HCT116 (cell line): ENCODE data around the gene OGFOD2.

Experiments
- EZH2 ChIP-seq: fragments of 200-600 bp; sonication (generic); IDR thresholded peaks from 2 replicates; pipeline ENCODE4 v1.6.1; 2017; ENCODE audit warnings: antibody characterized with exemption, mixed run types
- POLR2A ChIP-seq: IDR thresholded peaks from 2 replicates; pipeline ENCODE4 v1.7.0; 2011; ENCODE audit warnings: borderline replicate concordance; ENCODE audit not compliant: insufficient read depth, insufficient read length; ENCODE audit errors: extremely low read depth
- POLR2AphosphoS5 ChIP-seq: IDR thresholded peaks from 2 replicates; pipeline ENCODE4 v1.6.1; 2011; ENCODE audit warnings: mild to moderate bottlenecking, low read depth, low read length, moderate library complexity
- RAD21 ChIP-seq: IDR thresholded peaks from 2 replicates; pipeline ENCODE4 v1.6.1; 2012; ENCODE audit warnings: low read depth, mild to moderate bottlenecking
- SIN3A ChIP-seq: IDR thresholded peaks from 2 replicates; pipeline ENCODE4 v1.6.1; 2012; ENCODE audit warnings: low read depth
- SP1 ChIP-seq: IDR thresholded peaks from 2 replicates; pipeline ENCODE4 v1.6.1; 2012; ENCODE audit warnings: low read depth
- TCF7L2 ChIP-seq: IDR thresholded peaks from 2 replicates; pipeline ENCODE4 v1.7.0; 2011; ENCODE audit warnings: borderline replicate concordance, inconsistent platforms; ENCODE audit not compliant: insufficient read depth, insufficient read length; ENCODE audit errors: extremely low read depth
- YY1 ChIP-seq: IDR thresholded peaks from 2 replicates; pipeline ENCODE4 v1.6.1; 2011; ENCODE audit warnings: low read length, low read depth, moderate library complexity, mild to moderate bottlenecking; ENCODE audit not compliant: insufficient replicate concordance; ENCODE audit errors: extremely low read depth
- ZNF274 ChIP-seq: fragments of 200-500 bp; sonication (Bioruptor generic); IDR thresholded peaks from 2 replicates; pipeline ENCODE4 v1.6.1; 2014; ENCODE audit warnings: mild to moderate bottlenecking, low read depth, low read length, inconsistent platforms
- TF ChIP-seq, protein P1 (sequence below): IDR thresholded peaks from 2 replicates; pipeline ENCODE4 v1.6.1; 2012
- TF ChIP-seq, protein P2 (sequence below), 3 experiments: fragments of 200-600 bp in 1 of 3; sonication (generic) in 1 of 3; IDR thresholded peaks in 2 of 3; conservative IDR thresholded peaks in 1 of 3; 2 replicates each; pipeline ENCODE4 v1.5.1; 2012 to 2017; ENCODE audit warnings: low read depth in 2 of 3, low read length in 2 of 3, antibody characterized with exemption in 1 of 3, borderline replicate concordance in 1 of 3, control low read depth in 1 of 3, mild to moderate bottlenecking in 1 of 3, mixed read lengths in 1 of 3, mixed run types in 1 of 3, moderate library complexity in 1 of 3; ENCODE audit not compliant: insufficient read depth in 1 of 3

DNA sequence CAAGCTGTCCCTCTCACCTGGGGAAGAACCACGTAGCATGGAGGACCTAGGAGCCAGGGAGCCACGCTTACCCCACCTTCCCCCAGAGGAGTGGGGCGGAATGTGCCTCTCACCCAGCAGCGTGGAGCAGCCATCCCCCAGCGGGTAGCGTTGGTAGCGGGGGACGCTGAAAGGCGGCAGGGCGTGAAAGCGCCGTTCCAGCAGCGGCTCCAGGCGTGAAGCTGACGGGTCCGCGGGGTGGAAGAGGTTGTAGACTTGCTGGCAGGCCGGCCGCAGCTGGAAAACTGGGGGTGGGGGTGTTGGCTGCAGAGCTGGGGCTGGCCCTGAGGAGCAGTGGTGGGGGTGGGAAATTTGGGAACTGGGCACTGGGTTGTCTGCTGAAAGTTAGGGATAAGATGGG, 17.3 kb downstream of the OGFOD2 start:
- TF ChIP-seq SIN3A, result no peak
- TF ChIP-seq, protein P1, sequence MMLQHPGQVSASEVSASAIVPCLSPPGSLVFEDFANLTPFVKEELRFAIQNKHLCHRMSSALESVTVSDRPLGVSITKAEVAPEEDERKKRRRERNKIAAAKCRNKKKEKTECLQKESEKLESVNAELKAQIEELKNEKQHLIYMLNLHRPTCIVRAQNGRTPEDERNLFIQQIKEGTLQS, result no peak
- TF ChIP-seq, protein P2, sequence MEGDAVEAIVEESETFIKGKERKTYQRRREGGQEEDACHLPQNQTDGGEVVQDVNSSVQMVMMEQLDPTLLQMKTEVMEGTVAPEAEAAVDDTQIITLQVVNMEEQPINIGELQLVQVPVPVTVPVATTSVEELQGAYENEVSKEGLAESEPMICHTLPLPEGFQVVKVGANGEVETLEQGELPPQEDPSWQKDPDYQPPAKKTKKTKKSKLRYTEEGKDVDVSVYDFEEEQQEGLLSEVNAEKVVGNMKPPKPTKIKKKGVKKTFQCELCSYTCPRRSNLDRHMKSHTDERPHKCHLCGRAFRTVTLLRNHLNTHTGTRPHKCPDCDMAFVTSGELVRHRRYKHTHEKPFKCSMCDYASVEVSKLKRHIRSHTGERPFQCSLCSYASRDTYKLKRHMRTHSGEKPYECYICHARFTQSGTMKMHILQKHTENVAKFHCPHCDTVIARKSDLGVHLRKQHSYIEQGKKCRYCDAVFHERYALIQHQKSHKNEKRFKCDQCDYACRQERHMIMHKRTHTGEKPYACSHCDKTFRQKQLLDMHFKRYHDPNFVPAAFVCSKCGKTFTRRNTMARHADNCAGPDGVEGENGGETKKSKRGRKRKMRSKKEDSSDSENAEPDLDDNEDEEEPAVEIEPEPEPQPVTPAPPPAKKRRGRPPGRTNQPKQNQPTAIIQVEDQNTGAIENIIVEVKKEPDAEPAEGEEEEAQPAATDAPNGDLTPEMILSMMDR (IDR thresholded peaks at IDR 0.05 in 2 of 3, conservative IDR thresholded peaks at IDR 0.05 in 1 of 3; ENCODE audit: borderline replicate concordance in 1 of 3, insufficient read depth in 1 of 3, low read depth in 2 of 3, low read length in 2 of 3), result no peak
- no peak for TF ChIP-seq POLR2AphosphoS5
- no peak for TF ChIP-seq RAD21
- TF ChIP-seq POLR2A, result no peak
- no peak for TF ChIP-seq ZNF274
- no peak for TF ChIP-seq TCF7L2
- TF ChIP-seq EZH2, result no peak
- no peak for TF ChIP-seq SP1
- TF ChIP-seq YY1, result no peak
